ENCODE results near the gene ITGA7.

ITGA7 gene

DNA sequence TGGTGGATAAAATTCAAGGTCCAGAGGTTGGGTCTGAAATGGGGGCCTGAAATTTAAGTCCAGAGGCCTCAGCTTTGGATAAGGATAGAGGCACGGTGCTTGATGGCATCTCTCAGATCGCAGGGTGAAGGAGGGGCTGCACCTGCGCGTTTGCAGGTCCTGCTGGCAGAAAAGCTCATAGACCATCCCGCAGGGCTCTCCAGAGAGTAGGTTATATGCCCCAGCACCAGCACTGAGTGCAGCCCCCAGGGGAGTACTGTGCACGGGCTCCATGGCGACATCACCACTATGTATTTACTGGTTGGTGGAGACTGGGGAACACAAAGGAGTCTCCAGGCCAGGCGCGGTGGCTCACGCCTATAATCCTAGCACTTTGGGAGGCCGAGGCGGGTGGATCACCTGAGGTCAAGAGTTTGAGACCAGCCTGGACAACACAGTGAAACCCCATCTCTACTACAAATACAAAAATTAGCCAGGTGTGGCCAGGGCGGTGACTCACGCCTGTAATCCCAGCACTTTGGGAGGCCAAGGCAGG is 25.4 kb upstream of the ITGA7 start:
- DNase-seq: no peak

DNA sequence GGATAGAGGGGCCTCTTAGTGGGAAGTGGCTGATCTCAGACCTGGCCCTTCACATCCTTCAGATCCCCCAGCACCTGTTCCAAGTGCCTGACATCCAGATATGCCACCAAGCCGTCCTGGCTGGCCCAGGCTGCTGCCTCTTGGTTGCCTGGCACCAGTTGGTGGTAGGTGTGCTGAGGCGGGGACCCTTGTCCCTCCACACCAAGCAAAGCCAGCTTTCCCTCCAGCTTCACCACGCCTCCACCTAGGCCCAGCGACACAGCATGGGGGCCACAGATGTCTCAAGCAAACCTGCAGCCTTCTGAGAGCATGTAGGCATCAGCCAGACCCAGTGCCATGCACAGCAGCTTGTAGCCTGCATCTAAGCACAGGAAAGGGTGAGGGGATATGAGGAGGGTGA is 24.6 kb upstream of the ITGA7 start:
- DNase-seq: no peak

DNA sequence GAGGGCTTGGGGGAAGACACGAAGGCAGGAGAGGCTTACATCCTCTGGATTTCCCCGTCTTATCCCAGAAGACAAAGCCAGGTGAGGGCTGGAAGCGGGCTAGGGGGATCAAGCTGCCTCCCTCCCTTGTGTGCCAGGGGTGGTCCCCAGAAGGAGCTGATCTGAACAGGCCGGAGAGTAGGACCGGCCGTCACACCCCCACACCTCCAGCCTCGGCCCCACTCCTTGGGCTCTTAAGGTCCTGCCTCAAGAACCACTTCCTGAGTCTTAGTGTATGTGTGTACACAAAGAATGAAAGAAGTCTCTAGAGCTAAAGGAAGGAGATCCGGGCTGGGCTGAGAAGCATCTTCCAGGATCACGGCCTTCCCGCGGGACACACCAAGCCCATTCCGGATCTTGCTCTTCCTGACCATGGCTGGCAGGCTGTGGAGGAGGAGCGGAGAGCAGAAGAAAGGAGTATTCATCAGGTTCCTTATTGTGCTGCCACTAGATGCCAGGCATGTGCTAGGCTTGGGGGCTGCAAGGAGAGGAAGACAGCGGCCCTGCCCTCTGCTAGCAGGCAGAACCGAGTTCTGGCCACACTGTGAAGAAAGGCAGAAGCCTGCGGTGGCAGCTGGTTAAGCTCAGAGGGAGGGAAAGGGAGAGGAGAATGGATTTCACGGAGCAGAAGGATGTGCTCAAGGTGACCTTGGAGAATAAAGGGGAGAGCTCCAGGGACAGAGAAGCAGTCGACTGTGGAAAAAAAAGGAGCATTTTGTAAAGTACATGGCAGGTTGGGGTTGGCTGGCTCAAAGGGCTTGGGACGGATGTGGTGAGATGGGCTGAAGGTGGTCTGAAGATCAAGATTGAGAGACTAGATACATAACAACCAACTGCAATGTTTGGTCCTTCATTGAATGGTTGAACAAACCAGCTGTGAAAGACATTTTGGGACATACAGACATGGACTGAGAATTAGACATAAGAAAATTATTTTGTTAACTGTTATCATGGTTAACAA is 22.4 kb upstream of the ITGA7 start:
- DNase-seq: peak; percentile 37

DNA sequence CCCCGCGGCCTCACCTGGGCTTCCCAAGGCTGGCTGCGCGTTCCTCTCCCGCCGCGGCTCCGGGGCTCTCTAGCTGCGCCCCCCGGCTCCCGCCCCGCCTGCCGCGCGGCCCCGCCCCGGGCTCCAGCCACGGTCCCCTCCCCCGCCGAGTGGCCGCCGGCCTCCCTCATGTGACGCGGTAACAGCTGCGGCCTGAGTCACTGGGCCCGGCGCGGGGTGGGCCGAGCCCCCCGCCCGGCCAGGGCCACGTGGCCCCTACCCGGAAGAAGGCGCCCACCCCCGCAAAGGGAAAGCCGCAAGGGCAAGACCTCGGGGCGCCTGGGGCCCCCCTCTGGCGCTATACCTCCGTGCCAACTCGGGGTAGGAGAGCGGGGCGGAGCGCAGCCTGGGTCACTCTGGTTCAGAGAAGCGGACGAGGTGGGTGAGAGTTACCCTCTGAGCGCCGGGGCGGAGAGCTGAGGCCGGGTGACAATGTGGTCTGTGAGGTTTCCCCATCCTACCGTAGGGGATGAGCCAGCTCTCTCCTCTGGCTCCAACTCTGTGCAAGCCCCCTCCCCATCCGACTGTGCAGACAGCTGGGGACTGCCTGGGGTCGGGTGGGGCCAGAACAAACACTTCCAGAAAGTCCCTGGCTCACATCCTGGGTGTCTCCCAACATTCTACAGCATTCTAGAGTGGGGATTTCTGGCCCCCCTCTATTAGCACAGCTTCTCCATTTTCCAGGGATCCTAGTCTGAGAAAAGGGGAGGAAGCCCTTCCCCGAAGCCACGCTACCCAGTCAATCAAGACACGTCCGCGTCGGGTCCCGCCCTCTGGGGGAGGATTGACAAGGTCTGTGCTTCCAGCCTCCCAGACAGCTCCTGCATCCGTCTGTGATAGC is 21.5 kb upstream of the ITGA7 start, which contains the start of gene CD63:
CD63 (minus strand) TSS at position 71 of the 880 bp plus-strand sequence. CDS start 668 bp downstream, outside the sequence.
- peak; percentile 71 for DNase-seq

DNA sequence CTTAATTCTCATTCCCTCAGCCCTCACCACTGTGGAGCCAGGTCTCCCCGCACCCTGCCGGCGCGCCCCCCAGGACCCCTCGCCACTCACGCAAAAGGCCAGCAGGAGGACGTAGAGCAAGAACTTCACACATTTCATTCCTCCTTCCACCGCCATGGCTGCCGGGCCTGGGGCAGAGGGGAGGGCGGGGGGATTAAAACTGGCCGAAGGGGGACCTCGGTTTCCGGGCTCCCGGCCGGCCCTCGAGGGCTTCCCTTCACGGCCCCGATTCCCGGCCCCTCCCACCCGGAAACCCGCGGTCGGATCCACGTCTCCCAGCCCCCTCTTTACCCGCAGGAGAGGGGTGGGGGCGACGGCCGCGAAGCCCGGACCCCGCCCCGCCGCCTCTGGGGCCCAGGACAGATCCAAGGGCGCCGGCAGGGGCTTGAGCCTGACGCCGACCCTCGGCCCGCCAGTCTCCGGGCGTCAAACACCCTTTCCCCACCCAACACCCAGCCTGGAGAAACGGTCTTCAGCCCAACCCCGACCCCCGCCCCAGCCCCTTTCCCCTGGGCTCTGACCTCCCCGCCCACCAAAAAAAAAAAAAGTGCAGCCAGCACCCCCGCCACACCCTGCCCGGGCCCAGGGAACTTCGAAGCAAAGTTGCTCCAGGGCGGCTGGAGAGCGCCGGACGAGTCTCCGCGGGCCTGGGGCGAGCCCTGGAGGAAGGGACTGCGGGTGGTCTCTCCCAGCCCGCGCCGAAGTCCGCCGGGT is 20.7 kb upstream of the ITGA7 start:
- no peak for DNase-seq

DNA sequence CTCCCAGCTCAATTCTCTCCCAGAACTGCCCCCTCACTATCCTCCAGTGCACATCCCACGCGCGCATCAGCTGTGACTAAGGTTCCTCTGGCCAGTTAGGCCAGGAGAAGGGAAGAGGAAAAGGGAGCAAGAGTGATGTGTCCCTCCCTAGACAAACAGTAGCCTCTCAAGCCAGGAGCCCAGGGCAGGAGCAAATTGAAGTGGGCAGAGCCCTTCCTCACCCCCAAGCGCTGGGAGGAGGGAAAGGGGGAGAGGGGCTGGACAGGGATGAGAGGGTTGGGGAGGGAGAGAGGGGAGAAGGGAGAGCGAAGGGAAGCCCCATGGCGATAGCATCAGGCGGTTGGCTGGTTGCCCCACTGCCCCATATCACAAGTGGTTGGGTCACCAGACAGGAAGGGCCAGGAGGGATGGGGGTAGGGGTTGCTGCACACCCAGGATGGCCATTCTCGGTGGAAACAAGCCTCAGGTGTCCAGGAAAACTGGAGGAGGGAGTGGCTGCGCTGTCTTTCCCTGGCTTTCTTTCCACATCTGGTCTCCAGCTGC is 20.0 kb upstream of the ITGA7 start:
- DNase-seq: no peak

DNA sequence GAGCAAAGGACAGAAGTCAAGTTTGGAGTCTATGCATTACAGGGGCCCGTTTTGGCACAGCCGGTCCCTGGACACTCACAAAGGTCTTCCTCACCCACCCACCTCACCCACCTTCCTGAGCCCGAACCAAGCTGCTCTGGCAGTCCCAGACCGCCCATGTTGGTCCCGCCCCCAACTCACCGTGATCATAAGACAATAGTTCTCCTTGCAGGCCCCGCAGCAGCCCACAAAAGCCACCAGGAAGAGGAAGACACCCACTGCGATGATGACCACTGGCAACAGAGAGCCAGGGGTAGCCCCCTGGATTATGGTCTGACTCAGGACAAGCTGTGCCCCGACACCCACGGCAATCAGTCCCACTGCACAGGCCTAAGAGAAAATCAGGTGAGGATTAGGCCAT is 19.3 kb upstream of the ITGA7 start:
- no peak for DNase-seq

DNA sequence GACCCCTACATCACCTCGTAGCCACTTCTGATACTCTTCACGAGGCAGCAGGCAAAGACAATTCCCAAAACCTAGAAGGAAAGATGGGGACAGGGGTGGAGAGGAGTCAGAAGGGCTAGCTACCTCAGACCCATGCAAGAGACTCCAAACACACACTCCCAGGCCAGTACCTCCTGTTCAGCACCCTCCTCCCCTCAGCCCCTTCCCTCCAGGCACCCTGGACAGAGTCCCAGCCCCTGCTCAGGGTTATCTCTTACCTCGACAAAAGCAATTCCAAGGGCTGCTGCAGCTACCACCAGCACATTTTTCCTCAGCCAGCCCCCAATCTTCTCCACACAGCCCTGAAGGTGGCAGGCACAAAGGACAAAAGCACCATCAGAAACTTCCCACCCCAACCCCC is 17.9 kb upstream of the ITGA7 start:
- DNase-seq: no peak

DNA sequence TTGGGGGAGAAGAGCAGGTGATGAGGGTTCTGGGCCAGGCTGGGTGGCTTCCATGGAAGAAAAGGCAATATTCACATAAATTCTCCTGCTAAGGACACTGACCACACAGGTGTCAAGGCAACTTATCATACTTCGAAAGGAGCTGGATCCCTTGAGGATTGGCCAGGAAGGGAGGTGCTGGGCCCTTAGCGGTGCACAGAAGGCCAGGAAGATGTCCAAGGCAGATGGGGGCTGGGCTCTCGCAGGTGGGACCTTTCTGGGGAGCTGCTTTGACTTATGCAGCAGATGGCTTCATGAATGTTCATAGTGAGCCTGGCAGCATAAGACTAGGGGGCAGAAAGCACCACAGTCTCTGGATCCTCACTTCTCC is 17.2 kb upstream of the ITGA7 start:
- DNase-seq: no peak

DNA sequence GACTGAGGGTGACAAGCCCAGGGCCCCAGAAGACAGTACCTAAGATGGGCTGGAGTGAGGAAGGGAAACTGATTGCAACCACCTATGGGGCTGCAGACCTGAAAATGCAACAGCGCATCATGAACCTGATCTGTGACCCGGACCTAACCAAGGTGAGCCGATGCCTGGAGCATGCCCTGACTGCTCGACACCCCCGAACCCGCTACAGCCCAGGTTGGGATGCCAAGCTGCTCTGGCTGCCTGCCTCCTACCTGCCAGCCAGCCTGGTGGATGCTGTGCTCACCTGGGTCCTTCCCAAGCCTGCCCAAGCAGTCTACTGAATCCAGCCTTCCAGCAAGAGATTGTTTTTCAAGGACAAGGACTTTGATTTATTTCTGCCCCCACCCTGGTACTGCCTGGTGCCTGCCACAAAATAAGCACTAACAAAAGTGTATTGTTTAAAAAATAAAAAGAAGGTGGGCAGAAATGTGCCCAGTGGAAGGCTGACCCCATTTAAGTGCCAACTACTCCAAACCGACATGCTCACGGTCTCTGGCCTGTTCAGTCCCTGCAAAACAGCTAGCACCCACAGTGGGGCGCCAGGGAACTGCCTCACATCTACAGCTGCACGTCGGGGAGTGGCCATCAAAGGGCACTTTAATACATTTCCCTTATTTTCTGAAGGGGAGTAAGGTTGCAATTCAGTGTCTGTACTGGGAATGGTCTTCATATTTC is 16.7 kb upstream of the ITGA7 start:
- peak; percentile 67 for DNase-seq

DNA sequence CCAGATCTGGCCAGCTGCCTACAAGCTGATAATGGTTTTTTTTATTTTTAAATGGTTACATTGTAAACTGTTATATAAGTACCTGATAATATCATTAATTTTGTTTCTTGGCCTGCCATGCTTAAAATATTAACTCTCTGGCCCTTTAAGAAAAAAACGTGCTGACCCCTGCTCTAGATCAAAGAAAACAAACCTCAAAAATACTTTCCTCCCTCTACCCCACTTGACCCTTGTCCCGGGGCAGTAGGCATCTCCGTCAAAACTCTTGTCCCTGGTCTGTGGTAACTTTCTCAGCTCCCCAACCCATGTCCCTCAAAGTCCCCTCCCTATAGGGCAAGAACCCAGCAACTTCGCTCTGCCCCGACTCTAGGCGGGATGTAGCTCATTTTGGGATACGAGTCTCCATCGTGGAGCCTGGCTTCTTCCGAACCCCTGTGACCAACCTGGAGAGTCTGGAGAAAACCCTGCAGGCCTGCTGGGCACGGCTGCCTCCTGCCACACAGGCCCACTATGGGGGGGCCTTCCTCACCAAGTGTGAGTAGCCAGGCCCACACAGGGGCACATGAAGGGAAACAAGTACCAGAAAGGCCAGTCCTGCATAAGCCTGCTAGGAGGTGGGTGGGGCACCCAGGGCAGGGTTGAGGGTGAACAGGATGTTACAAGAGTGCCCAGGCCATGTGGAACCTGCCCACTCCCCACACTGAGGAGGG is 16.0 kb upstream of the ITGA7 start:
- no peak for DNase-seq

DNA sequence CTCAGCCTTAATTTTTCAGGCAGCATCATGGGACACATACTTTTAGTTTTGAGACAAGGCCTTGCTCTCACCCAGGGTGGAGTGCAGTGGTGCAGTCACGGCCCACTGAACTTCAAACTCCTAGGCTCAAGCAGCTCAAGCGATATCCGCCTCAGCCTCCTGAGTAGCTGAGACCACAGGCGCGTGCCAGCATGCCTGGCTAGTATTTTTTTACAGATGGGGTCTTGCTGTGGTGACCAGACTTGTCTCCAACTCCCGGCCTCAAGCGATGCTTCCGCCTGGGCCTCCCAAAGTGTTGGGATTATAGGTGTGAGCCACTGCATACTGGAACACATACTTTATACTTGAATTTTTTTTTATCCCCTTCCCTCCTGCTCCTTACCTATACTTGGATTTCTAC is 15.2 kb upstream of the ITGA7 start:
- DNase-seq: no peak

DNA sequence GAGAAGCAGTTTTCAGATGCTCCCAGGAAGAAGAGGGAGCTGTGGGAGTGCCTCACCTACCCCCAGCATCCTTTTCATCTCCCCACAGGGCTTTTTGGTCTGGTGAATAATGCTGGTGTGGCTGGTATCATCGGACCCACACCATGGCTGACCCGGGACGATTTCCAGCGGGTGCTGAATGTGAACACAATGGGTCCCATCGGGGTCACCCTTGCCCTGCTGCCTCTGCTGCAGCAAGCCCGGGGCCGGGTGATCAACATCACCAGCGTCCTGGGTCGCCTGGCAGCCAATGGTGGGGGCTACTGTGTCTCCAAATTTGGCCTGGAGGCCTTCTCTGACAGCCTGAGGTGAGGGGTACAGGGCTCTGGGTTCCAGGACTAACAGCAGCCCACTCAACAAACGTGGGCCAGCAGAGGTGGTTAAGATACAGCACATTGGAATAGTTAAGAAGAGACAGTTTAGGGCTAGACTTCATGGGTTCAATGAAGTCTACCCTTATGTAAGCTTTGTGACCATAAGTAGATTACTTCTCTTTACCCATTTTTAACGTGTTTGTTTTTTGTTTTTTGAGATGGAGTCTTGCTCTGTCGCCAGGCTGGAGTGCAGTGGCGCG is 14.0 kb upstream of the ITGA7 start:
- DNase-seq: no peak

DNA sequence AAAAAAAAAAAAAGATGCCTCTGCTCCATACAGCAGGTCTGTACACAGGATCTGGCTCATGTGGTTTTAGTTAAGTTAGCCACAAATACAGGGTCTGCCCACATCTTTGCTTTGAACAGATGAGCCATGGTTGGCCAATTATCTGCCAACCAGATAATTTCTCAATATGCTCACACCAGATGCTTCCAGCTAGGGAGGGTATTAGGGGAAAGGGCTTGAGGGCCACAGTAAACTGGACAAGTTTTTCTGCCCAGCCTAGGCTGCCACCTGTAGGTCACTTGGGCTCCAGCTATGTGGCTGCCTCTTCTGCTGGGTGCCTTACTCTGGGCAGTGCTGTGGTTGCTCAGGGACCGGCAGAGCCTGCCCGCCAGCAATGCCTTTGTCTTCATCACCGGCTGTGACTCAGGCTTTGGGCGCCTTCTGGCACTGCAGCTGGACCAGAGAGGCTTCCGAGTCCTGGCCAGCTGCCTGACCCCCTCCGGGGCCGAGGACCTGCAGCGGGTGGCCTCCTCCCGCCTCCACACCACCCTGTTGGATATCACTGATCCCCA is 13.3 kb upstream of the ITGA7 start:
- peak; percentile 6 for DNase-seq

DNA sequence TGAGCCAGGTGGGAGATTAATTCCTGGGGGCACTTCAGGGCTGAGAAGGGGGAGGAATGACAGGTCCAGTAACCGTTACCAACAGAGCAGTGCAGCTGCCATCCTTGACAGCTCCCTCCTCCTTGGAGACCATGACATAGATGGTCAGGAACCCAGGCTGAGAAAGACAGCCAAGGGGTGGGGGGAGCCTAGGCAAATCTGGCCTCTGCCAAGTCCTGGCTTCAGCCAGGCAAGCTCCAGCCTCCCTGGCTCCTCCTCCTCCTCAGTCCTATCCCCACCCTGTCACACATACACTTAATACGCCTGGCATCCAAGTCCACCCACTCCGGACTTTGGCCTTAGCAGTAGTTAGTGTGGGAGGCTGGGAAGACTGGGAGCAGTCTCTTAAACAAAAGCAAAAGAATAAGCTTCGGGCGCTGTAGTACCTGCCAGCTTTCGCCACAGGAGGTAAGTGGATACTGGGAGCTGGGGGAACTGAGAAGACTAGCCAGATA is 12.4 kb upstream of the ITGA7 start, which contains the start of gene RDH5:
RDH5 (plus strand) TSS at position 323 of the 494 bp plus-strand sequence. CDS start 792 bp downstream, outside the sequence.
- DNase-seq: no peak

DNA sequence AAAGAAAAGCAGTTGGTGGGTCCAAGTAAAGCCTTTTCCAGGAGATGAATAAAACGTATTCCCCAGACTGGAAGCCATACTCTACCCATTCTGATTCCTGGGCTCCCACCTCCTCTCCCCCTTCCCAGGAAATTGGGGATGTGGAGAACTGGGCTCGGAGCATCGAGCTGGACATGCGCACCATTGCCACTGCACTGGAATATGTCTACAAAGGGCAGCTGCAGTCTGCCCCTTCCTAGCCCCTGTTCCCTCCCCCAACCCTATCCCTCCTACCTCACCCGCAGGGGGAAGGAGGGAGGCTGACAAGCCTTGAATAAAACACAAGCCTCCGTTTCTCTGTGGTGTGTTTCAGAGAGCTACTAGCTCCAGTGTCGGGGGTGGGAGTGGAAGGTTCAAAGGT is 11.7 kb upstream of the ITGA7 start:
- no peak for DNase-seq

DNA sequence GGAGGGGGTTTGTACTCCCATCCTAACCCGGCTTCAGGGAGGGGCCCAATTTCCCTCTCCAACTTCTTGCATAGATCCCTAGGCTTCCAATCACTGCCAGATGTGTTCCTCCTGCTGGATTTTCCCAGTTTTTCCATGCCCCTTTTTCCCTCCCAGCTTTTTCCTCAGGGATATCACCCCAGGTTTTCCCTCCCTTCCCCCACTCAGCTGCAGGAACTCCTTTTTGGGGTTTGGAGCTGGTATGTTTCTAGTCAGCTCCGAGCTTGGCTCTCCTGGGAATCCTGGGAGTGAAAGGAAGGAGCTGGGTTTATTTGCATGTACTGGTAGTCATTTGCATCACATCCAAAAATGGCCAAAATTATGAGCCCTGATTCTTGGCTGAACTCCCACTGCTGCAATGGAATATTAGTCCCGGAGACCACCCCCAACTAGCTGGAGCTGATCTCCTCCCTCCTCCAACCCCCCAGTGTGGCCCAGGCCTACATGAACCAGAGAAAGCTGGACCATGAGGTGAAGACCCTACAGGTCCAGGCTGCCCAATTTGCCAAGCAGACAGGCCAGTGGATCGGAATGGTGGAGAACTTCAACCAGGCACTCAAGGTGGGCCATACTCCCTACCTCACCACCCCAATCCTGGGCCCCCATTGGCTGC is 11.0 kb upstream of the ITGA7 start:
- DNase-seq: no peak

DNA sequence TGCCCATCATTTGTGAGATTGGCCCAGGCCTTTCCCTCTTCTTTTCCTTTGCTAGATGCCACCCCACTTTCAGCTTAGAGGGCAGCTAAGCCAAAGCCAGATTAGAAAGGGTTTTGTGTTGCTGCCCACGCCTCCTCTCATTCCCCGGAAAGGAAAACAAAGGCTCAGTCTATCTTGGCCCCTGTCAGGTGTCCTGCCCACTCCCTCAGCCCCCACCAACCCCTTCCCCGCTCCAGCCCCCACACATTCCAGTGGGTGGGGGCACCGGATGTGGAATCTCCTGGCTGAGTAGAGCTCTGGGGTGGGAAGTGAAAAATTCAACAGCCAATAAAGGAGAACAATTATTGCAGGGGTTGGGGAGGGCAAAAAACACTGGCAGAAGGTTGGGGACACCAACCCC is 10.3 kb upstream of the ITGA7 start:
- no peak for DNase-seq

All from CD4-positive, alpha-beta T cell treated with Interferon gamma for 1 hour (primary cell).